Stimulated activated CD4-positive, alpha-beta T cell treated with anti-CD3 and anti-CD28 coated beads, Interleukin-15, amount 100 ng/mL, for 48 hours (primary cell): ENCODE measurements around the gene SPEF1.
A peak's percentile ranks its signal among the peaks of the same experiment; 100 is the strongest.

ENCODE experiments used
- DNase-seq, 2 donors: peaks; one replicate each; pipeline ENCODE4 v3.0.0-alpha.2; 2020; ENCODE audit warnings: low read depth in 2 of 2

SPEF1 gene

GRCh38 chr20:3749087-3749688 lies 32.1 kb downstream of the SPEF1 start:
- DNase-seq, result no peak

DNA sequence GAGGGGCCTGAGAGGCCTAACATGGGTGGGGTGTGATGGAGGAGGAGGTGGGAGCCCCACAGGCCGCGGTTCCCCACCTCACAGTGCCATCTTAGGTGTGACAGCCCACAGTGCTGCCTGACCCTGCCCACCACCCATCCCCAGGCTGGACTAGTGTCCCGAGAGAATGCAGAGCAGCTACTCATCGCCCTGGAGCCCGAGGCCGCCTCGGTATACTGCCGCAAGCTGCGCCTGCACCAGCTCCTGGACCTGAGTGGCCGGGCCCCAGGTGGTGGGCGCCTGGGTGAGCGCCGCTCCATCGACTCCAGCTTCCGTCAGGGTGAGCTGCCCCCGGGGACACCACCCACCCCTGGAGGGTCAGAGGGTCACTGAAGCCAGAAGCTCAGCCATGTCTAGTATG lies 33.2 kb downstream of the SPEF1 start:
- no peak for DNase-seq

GRCh38 chr20:3747471-3747870 lies 33.8 kb downstream of the SPEF1 start:
- no peak for DNase-seq

DNA sequence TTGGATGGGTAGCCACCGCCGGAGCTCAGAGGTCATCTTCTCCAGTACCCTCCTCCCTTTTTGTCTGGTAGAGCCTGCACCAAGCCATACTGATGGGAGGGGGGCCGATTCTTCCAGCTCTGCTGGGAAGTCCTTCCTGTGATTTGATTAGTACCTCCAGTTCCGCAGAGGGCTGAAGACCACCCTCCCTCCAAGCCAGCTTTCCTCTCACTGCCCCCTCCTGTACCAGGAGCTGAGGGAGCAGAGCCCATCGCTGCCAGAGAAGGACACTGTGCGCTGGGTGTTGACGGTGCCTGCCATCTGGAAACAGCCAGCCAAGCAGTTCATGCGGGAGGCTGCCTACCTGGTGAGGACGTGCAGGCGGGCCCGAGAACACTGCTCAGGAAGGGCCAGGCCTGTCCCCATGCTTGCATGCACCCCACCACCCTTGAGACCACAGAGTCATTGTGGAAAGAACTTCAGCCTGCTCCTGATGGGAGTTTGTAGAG lies 35.5 kb downstream of the SPEF1 start:
- no peak for DNase-seq

GRCh38 chr20:3744806-3745685 lies 36.2 kb downstream of the SPEF1 start:
- DNase-seq, result peak; percentile 66 to 70

DNA sequence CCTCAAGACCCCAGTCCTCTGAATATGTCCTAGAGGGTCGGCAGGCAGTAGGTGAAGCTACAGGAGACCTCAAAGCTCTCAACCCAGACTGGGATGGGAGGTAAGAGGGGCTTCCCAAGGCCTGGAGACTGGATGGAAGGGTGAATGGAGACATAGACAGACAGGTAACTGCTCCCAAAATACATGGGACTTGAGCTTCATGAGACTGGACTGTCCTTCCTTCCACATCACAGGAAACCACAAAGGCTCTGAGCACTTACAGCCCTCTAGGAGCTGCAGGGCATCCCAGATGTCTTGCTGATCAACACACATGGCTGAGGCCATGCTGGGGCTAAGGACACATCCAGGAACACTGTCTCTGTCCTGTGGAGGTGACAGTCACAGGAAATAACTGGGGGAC lies 37.2 kb downstream of the SPEF1 start:
- no peak for DNase-seq

DNA sequence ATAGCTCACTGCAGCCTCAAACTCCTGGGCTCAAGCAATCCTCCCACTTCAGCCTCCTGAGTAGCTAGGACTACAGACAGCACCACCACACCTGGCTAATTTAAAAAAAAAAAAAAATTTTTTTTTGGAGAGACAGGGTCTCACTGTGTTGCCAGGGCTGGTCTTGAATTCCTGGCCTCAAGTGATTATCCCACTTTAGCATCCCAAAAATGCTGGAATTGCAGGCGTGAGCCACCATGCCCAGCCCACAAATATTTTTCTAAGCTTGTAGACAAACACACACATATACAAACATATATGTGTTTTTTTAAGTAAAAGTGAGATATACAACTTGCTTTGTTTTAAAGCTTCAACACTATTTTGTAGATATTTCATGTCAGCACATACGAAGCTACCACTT lies 38.0 kb downstream of the SPEF1 start:
- DNase-seq, result no peak

DNA sequence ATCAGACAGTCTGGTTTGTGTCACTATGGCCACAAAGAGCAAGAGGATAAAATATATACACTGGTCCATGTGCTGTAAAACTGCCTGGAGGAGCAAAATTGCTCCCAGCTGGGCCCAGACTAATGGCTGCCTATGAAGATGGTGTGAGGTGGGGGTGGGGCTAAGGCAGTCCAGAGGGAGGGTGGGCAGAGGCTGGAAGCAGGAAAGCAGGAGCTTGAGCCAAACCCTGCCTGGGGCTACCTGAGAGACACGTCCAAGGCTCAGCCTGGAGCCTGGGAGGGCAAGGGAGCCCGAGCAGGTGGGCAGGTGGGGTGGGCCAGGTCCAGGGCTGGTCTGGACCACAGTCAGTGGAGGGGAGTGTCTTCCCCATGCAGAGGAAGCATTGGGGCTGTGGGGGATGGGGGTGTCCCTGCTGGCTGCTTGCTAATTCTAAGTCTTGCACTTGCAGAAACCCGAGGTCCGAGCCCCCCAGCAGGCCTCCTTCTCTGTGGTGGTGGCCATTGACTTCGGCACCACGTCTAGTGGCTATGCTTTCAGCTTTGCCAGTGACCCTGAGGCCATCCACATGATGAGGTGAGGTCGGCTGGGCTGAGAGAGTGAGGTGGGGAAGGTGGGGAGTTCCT lies 39.3 kb downstream of the SPEF1 start:
- DNase-seq, result no peak

DNA sequence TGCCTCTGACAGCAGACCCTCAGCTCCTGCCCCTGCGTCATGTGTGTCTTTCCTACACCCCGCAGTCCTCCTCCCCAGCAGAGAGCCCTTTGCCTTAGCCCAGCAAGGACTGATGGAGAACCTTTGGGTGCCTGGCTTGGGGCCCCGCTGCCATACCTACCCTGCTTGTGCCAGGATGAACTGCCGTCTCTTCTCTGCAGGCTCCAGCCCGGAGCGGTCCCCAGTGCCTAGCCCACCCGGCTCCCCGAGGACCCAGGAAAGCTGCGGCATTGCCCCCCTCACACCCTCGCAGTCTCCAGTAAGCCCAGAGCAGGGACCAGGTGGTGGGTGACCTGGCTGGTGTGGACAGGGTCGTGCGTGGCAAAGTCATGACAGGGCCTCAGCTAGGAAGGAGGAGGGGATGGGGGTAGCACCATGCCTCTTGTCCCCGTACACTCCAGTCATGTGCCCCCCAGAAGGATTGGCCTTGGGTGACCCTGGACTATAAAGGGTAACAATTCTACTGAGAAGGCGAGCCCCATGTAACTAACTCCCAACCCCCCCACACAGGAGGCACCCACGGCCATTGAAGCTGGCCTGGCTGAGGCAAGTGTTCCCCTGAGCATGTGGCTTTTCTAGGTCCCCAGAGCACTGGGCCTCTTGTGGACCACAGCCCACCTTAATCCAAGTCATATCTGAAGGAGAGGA lies 40.5 kb downstream of the SPEF1 start:
- DNase-seq, result no peak

- DNase-seq, result no peak
These were observed 41.3 kb downstream of the SPEF1 start for GRCh38 chr20:3739926-3740451.

GRCh38 chr20:3739054-3739925 lies 42.0 kb downstream of the SPEF1 start:
- no peak for DNase-seq

- no peak for DNase-seq
These were observed 42.9 kb downstream of the SPEF1 start for GRCh38 chr20:3738111-3739053.

- no peak for DNase-seq
These were observed 45.5 kb downstream of the SPEF1 start for GRCh38 chr20:3735768-3736167.

DNA sequence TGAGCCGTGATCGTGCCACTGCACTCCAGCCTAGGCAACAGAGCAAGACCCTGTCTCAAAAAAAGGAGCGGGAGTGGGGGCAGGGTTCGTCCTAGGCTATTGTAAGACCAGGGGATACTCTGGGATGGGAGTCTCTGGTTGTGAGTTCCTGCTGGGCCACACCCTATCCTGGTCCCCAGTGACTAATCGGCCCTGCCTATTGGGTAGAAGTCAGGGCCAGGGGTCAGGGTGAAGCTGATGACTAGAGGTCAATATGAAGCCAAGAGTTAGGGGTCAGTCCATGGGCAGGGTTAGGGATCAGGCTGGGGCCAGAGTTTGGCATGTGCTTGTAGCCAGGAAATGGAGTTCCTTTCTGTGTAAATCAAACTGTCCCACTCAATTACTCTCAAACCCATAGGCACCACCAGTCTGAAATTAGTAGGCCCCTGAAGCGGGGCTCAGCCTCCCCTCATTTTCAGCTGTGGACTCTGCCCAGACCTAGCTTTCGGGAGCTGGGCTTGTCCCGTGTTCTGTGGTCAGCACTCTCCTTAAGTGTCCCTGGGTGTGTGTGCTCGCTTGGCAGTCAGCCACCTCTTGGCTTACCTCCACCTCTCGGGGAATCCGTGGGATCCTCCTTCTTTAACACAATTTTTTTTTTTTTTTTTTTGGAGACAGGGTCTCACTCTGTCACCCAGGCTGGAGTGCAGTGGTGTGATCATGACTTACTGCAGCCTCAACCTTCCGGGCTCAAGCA lies 47.0 kb downstream of the SPEF1 start:
- DNase-seq, result no peak

DNA sequence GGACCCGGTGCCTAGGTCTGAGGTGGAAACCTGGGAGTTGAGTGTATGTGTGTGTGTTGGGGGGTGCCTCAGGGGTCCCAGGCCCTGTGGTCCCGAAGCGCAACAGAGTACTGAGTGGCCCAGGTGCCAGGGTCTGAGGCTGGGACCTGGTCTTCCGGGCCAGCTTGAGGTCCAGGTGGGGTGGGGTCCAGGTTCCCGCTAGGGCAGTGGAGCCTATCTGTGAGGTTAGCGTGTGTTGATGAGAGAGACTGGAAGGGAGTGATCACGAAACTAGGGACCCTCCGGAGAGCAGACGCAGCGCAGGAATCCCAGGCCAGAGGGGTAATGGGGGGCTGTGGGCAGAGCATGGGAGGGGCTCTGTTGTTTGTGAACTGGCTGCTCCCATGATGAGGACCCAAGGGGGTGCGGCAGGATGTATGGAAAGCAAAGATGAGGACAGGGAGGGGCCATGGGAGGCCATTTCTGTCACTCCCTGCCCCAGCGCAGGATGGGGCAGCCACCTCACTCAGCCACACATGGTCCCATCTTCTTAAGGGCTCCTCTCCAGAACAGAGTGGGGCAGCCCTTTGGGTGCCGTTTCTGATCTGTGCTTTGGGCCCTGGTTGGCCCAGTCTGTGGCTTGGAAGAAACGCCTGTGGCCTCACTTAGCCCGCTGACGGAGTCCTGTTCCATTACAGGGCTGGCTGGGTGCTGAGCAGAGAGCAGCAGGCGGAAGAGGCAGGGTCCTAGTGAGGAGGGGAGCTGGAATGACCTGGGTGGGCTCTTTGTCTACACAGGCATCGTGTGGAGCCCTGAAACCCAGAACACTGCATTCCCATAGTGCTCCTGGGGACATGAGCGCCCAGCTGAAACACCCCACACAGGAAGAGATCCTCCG lies 47.9 kb downstream of the SPEF1 start:
- no peak for DNase-seq

DNA sequence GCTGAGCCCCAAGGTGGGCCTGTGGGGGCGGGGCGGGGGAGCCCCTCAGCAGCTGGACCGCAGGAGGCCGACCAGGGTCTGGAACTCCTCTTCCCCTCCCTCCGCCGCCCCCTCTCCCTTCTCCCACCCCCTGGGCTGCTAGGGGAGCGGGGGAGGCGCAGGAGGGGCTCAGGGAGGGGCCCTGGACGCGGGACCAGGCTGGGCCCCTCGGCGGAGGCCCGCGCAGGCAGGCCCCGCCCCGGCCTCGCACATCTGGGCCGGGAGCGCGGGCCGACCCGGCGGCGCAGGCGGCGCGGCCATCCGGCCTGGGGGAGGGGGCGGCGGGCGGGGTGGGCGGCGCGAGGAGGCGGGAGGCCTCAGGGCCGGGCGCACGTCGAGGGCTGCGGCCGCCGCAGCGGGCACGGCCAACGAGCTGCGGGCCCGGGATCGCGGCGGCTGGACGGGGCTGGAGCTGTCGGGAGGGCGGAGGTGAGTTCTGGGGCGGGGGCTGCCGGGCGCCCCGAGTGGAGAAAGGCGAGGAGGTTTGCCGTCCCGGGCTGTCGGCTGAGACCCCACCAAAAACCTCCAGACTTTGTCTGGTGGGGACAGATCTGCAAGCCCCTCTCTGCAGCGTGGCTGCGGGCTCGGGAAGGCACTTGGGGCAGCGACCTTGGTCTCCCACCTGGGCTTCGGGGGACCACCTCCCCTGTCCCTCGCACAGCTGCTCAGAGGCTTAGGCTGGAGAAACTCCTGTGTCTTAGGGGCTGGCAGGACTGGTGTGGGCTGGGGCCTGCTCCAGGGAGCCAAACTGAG lies 48.7 kb downstream of the SPEF1 start, which contains the start of gene HSPA12B:
Gene HSPA12B (plus strand): TSS at position 359 of the 792 bp plus-strand sequence. CDS start 5,990 bp downstream, outside the sequence.
- no peak for DNase-seq

DNA sequence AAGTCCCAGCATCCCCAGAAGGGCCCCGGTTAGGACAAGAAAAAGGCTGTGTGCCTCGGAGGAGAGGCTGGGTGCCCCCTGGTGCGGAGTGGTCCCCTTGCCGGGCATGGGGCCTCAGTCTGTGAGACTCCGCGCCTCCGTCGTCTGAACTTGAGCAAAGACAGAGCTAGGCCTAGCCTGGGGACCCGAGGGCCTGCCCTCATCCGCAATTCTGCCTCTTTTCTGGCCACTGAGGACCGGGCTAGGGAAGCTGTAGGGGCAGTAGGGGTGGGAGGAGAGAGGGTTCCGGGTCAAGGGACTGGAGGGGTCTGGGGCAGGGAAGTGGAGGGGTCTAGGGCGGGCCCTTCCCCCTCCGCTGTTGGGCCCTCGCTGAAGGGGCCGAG lies 49.3 kb downstream of the SPEF1 start:
- DNase-seq, result no peak
